Activated naive CD8-positive, alpha-beta T cell (primary cell): ENCODE data around the gene HOXD4.

Source experiments
- H3K27ac Mint-ChIP-seq: one replicate; pipeline ENCODE4 v1.8.0; 2021; ENCODE audit warnings: mixed read lengths
- H3K27me3 Mint-ChIP-seq: one replicate; pipeline ENCODE4 v1.8.0; 2021; ENCODE audit warnings: mixed read lengths
- H3K36me3 Mint-ChIP-seq: one replicate; pipeline ENCODE4 v1.8.0; 2021; ENCODE audit warnings: mixed read lengths
- H3K4me1 Mint-ChIP-seq: one replicate; pipeline ENCODE4 v1.8.0; 2021; ENCODE audit warnings: low read depth, mixed read lengths
- H3K4me3 Mint-ChIP-seq: one replicate; pipeline ENCODE4 v1.8.0; 2021; ENCODE audit warnings: mild to moderate bottlenecking, mixed read lengths
- H3K9me3 Mint-ChIP-seq: one replicate; pipeline ENCODE4 v1.8.0; 2021; ENCODE audit warnings: low read depth, mixed read lengths

Gene HOXD4

GRCh38 chr2:176139661-176140512, 11.5 kb upstream of the HOXD4 start:
- Mint-ChIP-seq H3K27me3 (peaks cover 55% of the 10 kb centered on the region), H3K27ac (no peak overlapping the region), H3K36me3 (peaks cover 5% of the 10 kb centered on the region), H3K4me1 (peaks cover 31% of the 10 kb centered on the region), H3K4me3 (peak overlapping the region; percentile 35), H3K9me3 (no peaks in the 10 kb centered on the region)

GRCh38 chr2:176140513-176141317, 10.6 kb upstream of the HOXD4 start:
- no peak overlapping the region for H3K27ac Mint-ChIP-seq
- H3K4me1 Mint-ChIP-seq, result peaks cover 27% of the 10 kb centered on the region
- no peaks in the 10 kb centered on the region for H3K9me3 Mint-ChIP-seq
- peak overlapping the region; percentile 35 for H3K4me3 Mint-ChIP-seq
- H3K36me3 Mint-ChIP-seq, result peaks cover 4% of the 10 kb centered on the region
- H3K27me3 Mint-ChIP-seq, result peaks cover 52% of the 10 kb centered on the region

GRCh38 chr2:176142281-176142680, 9.1 kb upstream of the HOXD4 start:
- H3K27me3 Mint-ChIP-seq, result peaks cover 61% of the 10 kb centered on the region
- H3K36me3 Mint-ChIP-seq, result peaks cover 3% of the 10 kb centered on the region
- peaks cover 20% of the 10 kb centered on the region for H3K4me1 Mint-ChIP-seq
- no peaks in the 10 kb centered on the region for H3K9me3 Mint-ChIP-seq
- H3K27ac Mint-ChIP-seq, result no peak overlapping the region
- no peak overlapping the region for H3K4me3 Mint-ChIP-seq

GRCh38 chr2:176145085-176145969, 6.0 kb upstream of the HOXD4 start:
- Mint-ChIP-seq H3K36me3 (no peaks in the 10 kb centered on the region), H3K4me3 (no peak overlapping the region), H3K4me1 (peaks cover 14% of the 10 kb centered on the region), H3K27me3 (peaks cover 58% of the 10 kb centered on the region), H3K27ac (no peak overlapping the region), H3K9me3 (no peaks in the 10 kb centered on the region)

GRCh38 chr2:176146101-176146500, 5.2 kb upstream of the HOXD4 start:
- no peak overlapping the region for H3K27ac Mint-ChIP-seq

GRCh38 chr2:176146645-176147044, 4.7 kb upstream of the HOXD4 start:
- Mint-ChIP-seq H3K27me3 (peaks cover 59% of the 10 kb centered on the region), H3K9me3 (no peaks in the 10 kb centered on the region), H3K27ac (no peak overlapping the region), H3K4me3 (no peak overlapping the region), H3K36me3 (no peaks in the 10 kb centered on the region), H3K4me1 (peaks cover 12% of the 10 kb centered on the region)

More at GRCh38 chr2:176146101-176146500, 5.2 kb upstream of the HOXD4 start:
- Mint-ChIP-seq H3K36me3 (no peaks in the 10 kb centered on the region), H3K4me3 (no peak overlapping the region), H3K27me3 (peaks cover 61% of the 10 kb centered on the region), H3K4me1 (peaks cover 14% of the 10 kb centered on the region), H3K9me3 (no peaks in the 10 kb centered on the region)

GRCh38 chr2:176147210-176147799, 4.0 kb upstream of the HOXD4 start:
- Mint-ChIP-seq H3K4me1 (peaks cover 12% of the 10 kb centered on the region), H3K4me3 (no peak overlapping the region), H3K36me3 (no peaks in the 10 kb centered on the region), H3K9me3 (no peaks in the 10 kb centered on the region), H3K27me3 (peaks cover 57% of the 10 kb centered on the region), H3K27ac (no peak overlapping the region)

GRCh38 chr2:176147800-176148496, 3.4 kb upstream of the HOXD4 start:
- Mint-ChIP-seq H3K27ac (no peak overlapping the region), H3K4me1 (peaks cover 15% of the 10 kb centered on the region), H3K36me3 (no peaks in the 10 kb centered on the region), H3K4me3 (no peak overlapping the region), H3K27me3 (peaks cover 57% of the 10 kb centered on the region), H3K9me3 (no peaks in the 10 kb centered on the region)

GRCh38 chr2:176148751-176149421, 2.5 kb upstream of the HOXD4 start:
- H3K4me3 Mint-ChIP-seq, result no peak overlapping the region
- no peaks in the 10 kb centered on the region for H3K36me3 Mint-ChIP-seq
- H3K27me3 Mint-ChIP-seq, result peaks cover 55% of the 10 kb centered on the region
- H3K4me1 Mint-ChIP-seq, result peaks cover 17% of the 10 kb centered on the region
- H3K9me3 Mint-ChIP-seq, result no peaks in the 10 kb centered on the region
- no peak overlapping the region for H3K27ac Mint-ChIP-seq

GRCh38 chr2:176149481-176149938, 1.8 kb upstream of the HOXD4 start:
- no peaks in the 10 kb centered on the region for H3K9me3 Mint-ChIP-seq
- peaks cover 17% of the 10 kb centered on the region for H3K4me1 Mint-ChIP-seq
- no peak overlapping the region for H3K27ac Mint-ChIP-seq
- peaks cover 56% of the 10 kb centered on the region for H3K27me3 Mint-ChIP-seq
- H3K4me3 Mint-ChIP-seq, result no peak overlapping the region
- H3K36me3 Mint-ChIP-seq, result no peaks in the 10 kb centered on the region

GRCh38 chr2:176149939-176150583, 1.3 kb upstream of the HOXD4 start:
- no peak overlapping the region for H3K27ac Mint-ChIP-seq
- H3K9me3 Mint-ChIP-seq, result no peaks in the 10 kb centered on the region
- H3K4me1 Mint-ChIP-seq, result peaks cover 17% of the 10 kb centered on the region
- H3K36me3 Mint-ChIP-seq, result no peaks in the 10 kb centered on the region
- H3K27me3 Mint-ChIP-seq, result peaks cover 59% of the 10 kb centered on the region
- peak overlapping the region; percentile 10 for H3K4me3 Mint-ChIP-seq

- Mint-ChIP-seq H3K4me1 (peaks cover 17% of the 10 kb centered on the region), H3K27me3 (peaks cover 59% of the 10 kb centered on the region), H3K27ac (no peak overlapping the region), H3K9me3 (no peaks in the 10 kb centered on the region), H3K36me3 (no peaks in the 10 kb centered on the region), H3K4me3 (no peak overlapping the region)
Measured at GRCh38 chr2:176150584-176151441, 537 bp upstream of the HOXD4 start.
